ENCODE results near the gene DEGS2. TPM values are rescaled to one million over a fixed set of nuclear protein-coding genes. Genes with fewer than 3 reads are reported as not detected.

DEGS2 gene
- total and polyA plus RNA-seq, 10 donors = 0.33 to 3.2 (median 1.3) TPM

- no peaks in the 10 kb centered on the region for H3K9me3 ChIP-seq
- H3K36me3 ChIP-seq = no peaks in the 10 kb centered on the region
- DNase-seq = no peak
- intact Hi-C loops (cut with DNase I; ENCODE audit: low total_unique reads) = no loop called here
- 94 to 98% (median 94%) methylated on average over 4 of the region's 4 CpGs for WGBS, 5 donors
- no peak overlapping the region for H3K27ac ChIP-seq
- H3K4me1 ChIP-seq = no peaks in the 10 kb centered on the region
- TF ChIP-seq POLR2AphosphoS5 (IDR thresholded peaks at IDR 0.05) = no peak
- TF ChIP-seq POLR2A (IDR thresholded peaks at IDR 0.05) = no peak
- no peak for TF ChIP-seq CTCF (IDR thresholded peaks at IDR 0.05 in 8 of 11, conservative IDR thresholded peaks at IDR 0.05 in 3 of 11)
- H3K27me3 ChIP-seq (replicated peaks in 1 of 7) = no peaks in the 10 kb centered on the region
- H3K4me3 ChIP-seq = no peak overlapping the region
These were observed 43.7 kb upstream of the DEGS2 start for GRCh38 chr14:100203146-100203545.

- WGBS, 5 donors = 20 to 56% (median 46%) methylated on average over 4 of the region's 4 CpGs
- intact Hi-C loops (cut with DNase I; ENCODE audit: low total_unique reads) = no loop called here
- no peak for DNase-seq
- no peaks in the 10 kb centered on the region for H3K4me1 ChIP-seq
- TF ChIP-seq POLR2AphosphoS5 (IDR thresholded peaks at IDR 0.05) (no peak), POLR2A (IDR thresholded peaks at IDR 0.05) (no peak), CTCF (IDR thresholded peaks at IDR 0.05 in 8 of 11, conservative IDR thresholded peaks at IDR 0.05 in 3 of 11) (no peak)
- H3K27me3 ChIP-seq (replicated peaks in 1 of 7) = no peaks in the 10 kb centered on the region
- H3K4me3 ChIP-seq = no peak overlapping the region
- no peaks in the 10 kb centered on the region for H3K9me3 ChIP-seq
- H3K36me3 ChIP-seq = no peaks in the 10 kb centered on the region
- H3K27ac ChIP-seq = no peak overlapping the region
These were observed 43.3 kb upstream of the DEGS2 start for GRCh38 chr14:100202712-100203111.

GRCh38 chr14:100201701-100202100 lies 42.3 kb upstream of the DEGS2 start:
- intact Hi-C loops (cut with DNase I; ENCODE audit: low total_unique reads) = no loop called here

GRCh38 chr14:100200311-100200710 lies 40.9 kb upstream of the DEGS2 start:
- 89 to 98% (median 93%) methylated on average over 3 of the region's 3 CpGs for WGBS, 5 donors
- H3K4me1 ChIP-seq = no peaks in the 10 kb centered on the region
- H3K4me3 ChIP-seq = no peak overlapping the region
- TF ChIP-seq CTCF (IDR thresholded peaks at IDR 0.05 in 8 of 11, conservative IDR thresholded peaks at IDR 0.05 in 3 of 11) (no peak), POLR2AphosphoS5 (IDR thresholded peaks at IDR 0.05) (no peak), POLR2A (IDR thresholded peaks at IDR 0.05) (no peak)
- no peak for DNase-seq
- H3K9me3 ChIP-seq = no peaks in the 10 kb centered on the region
- H3K36me3 ChIP-seq = no peaks in the 10 kb centered on the region
- no peaks in the 10 kb centered on the region for H3K27me3 ChIP-seq (replicated peaks in 1 of 7)
- H3K27ac ChIP-seq = no peak overlapping the region
- intact Hi-C loops (cut with DNase I; ENCODE audit: low total_unique reads) = no loop called here

More at GRCh38 chr14:100201701-100202100, 42.3 kb upstream of the DEGS2 start:
- TF ChIP-seq POLR2AphosphoS5 (IDR thresholded peaks at IDR 0.05) (no peak), POLR2A (IDR thresholded peaks at IDR 0.05) (no peak), CTCF (IDR thresholded peaks at IDR 0.05 in 8 of 11, conservative IDR thresholded peaks at IDR 0.05 in 3 of 11) (no peak)
- H3K4me1 ChIP-seq = no peaks in the 10 kb centered on the region
- H3K27ac ChIP-seq = no peak overlapping the region
- H3K27me3 ChIP-seq (replicated peaks in 1 of 7) = no peaks in the 10 kb centered on the region
- H3K9me3 ChIP-seq = no peaks in the 10 kb centered on the region
- no peak overlapping the region for H3K4me3 ChIP-seq
- DNase-seq = no peak
- no peaks in the 10 kb centered on the region for H3K36me3 ChIP-seq
- WGBS, 5 donors = 86 to 98% (median 94%) methylated on average over 5 of the region's 5 CpGs

Measured in spleen (tissue), 11 donors.